ENCODE results near the gene GPR173. TPM values are rescaled to one million over a fixed set of nuclear protein-coding genes. Genes with fewer than 3 reads are reported as not detected.

The GPR173 gene
- total and polyA plus RNA-seq, 2 of the 8 experiments (the other 6 are each of a cell fraction or from before 2014, with no cell fraction given): 7.0 to 11.3 TPM

DNA sequence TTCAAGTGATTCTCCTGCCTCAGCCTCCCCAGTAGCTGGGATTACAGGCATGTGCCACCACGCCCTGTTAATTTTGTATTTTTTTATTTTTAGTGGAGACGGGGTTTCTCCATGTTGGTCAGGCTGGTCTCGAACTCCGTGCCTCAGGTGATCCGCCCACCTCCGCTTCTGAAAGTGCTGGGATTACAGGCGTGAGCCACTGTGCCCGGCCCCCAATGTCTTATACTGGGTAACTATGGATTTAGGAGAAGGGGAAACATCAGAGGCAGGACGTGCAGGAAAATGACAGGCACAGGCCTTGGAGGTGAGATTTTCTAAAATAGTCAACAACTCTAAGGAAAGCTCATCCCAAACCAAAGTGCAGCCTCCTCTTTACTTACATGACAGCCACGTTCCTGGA, 22.5 kb downstream of the GPR173 start:
- no peak overlapping the region for H2BK12ac ChIP-seq (ENCODE audit: low read depth, low read length)
- no peak overlapping the region for H3K14ac ChIP-seq (ENCODE audit: insufficient read length)
- no peak overlapping the region for H3K27ac ChIP-seq (ENCODE audit: low read depth, low read length)
- no peaks in the 10 kb centered on the region for H3K27me3 ChIP-seq (replicated peaks in 1 of 4; ENCODE audit: control insufficient read depth in 3 of 4, extremely low read depth in 1 of 4, insufficient read depth in 3 of 4, low read length in 3 of 4)
- no peaks in the 10 kb centered on the region for H3K36me3 ChIP-seq (ENCODE audit: control insufficient read depth in 2 of 4, insufficient read depth in 4 of 4, low read length in 3 of 4)
- no peak overlapping the region for H2BK120ac ChIP-seq (replicated peaks; ENCODE audit: low read depth, low read length)
- H2BK5ac ChIP-seq (ENCODE audit: low read depth, low read length): no peak overlapping the region
- H4K20me1 ChIP-seq (replicated peaks in 1 of 2; ENCODE audit: control insufficient read depth in 1 of 2, insufficient read depth in 2 of 2, low read length in 2 of 2): no peaks in the 10 kb centered on the region
- DNase-seq (ENCODE audit: low read depth in 1 of 2, low spot score in 2 of 2) (no peak), FAIRE-seq (no peak)
- no peak overlapping the region for H4K8ac ChIP-seq (ENCODE audit: extremely low read depth, insufficient read depth, low read length)
- CTCF ChIA-PET (ENCODE audit: partially characterized antibody): interaction anchor here (1.0 to 1.9 kb wide), 5 partner anchors 16 to 52 kb away, joined by 3 to 7 read pairs (median 4); no protein-coding TSS in a partner anchor
- H3K4ac ChIP-seq (replicated peaks; ENCODE audit: insufficient read length, low read depth, low read length): no peak overlapping the region
- H3K4me3 ChIP-seq (ENCODE audit: extremely low read depth in 1 of 4, insufficient read depth in 2 of 4, low read depth in 3 of 4, low read length in 4 of 4): no peak overlapping the region
- H3K4me2 ChIP-seq (ENCODE audit: insufficient read depth in 1 of 2, low read depth in 2 of 2, low read length in 2 of 2): peak overlapping the region in 1 of 2 experiments; percentile 51; a peak in 1 of 4 replicates
- no peak overlapping the region for H4K5ac ChIP-seq (ENCODE audit: insufficient read length, low read depth, low read length)
- H3K79me2 ChIP-seq (ENCODE audit: control insufficient read depth in 1 of 2, insufficient read depth in 2 of 2, low read length in 2 of 2): no peaks in the 10 kb centered on the region
- no peak overlapping the region for H3K18ac ChIP-seq (ENCODE audit: extremely low read depth, low read length)
- no peak overlapping the region for H3K9ac ChIP-seq (replicated peaks in 1 of 4; ENCODE audit: extremely low read depth in 1 of 4, low read depth in 3 of 4, low read length in 3 of 4)
- TF ChIP-seq EGR1 (IDR thresholded peaks at IDR 0.05; ENCODE audit: borderline replicate concordance, low read depth, low read length) (no peak), TAF1 (IDR thresholded peaks at IDR 0.05; ENCODE audit: low read depth, low read length) (no peak)
- no peak overlapping the region for H2BK15ac ChIP-seq (ENCODE audit: low read length)
- no peaks in the 10 kb centered on the region for H3K9me3 ChIP-seq (ENCODE audit: insufficient read depth in 2 of 2, low read depth in 1 of 2, low read length in 1 of 2)
- H3K4me1 ChIP-seq (replicated peaks in 1 of 4; ENCODE audit: control insufficient read depth in 3 of 4, insufficient read depth in 4 of 4, low read length in 3 of 4): peaks cover 0 to 5% (median 1%) of the 10 kb centered on the region in 4 experiments; a peak in 1 of 7 replicates
- no peak overlapping the region for H3K23ac ChIP-seq (ENCODE audit: insufficient read length)
- H2BK20ac ChIP-seq (ENCODE audit: low read length): no peak overlapping the region
- H3K56ac ChIP-seq (replicated peaks; ENCODE audit: insufficient read length, low read depth, low read length): no peak overlapping the region
- H4K91ac ChIP-seq (replicated peaks; ENCODE audit: insufficient read length, low read length): no peak overlapping the region
- POLR2A ChIA-PET (ENCODE audit: partially characterized antibody): no interaction called here
- no peak overlapping the region for H2AFZ ChIP-seq (ENCODE audit: low read length)
- H2AK5ac ChIP-seq (ENCODE audit: low read depth, low read length): no peak overlapping the region
- no peaks in the 10 kb centered on the region for H3K79me1 ChIP-seq (ENCODE audit: low read depth, low read length)
- WGBS, 2 experiments (ENCODE audit: extremely low coverage in 1 of 2, insufficient coverage in 1 of 2, insufficient read length in 1 of 2, insufficient replicate concordance in 2 of 2, low coverage in 1 of 2, low lambda C conversion rate in 2 of 2, missing lambda C conversion rate in 1 of 2): 91% methylated on average over 10 of the region's 10 CpGs; no CpG with 5 or more reads in 1 of the 2 experiments
- peaks cover 3% of the 10 kb centered on the region; the same call in 1 of the 2 replicates for H3K23me2 ChIP-seq (ENCODE audit: low read depth, low read length)
